Neural cell (in vitro differentiated cells): ENCODE data around the gene PER2.

Experiments used
- CTCF ChIP-seq: fragments of 450-650 bp; IDR thresholded peaks from 2 replicates; pipeline ENCODE4 v1.5.1; 2014; ENCODE audit warnings: antibody characterized with exemption, mild to moderate bottlenecking, moderate library complexity; ENCODE audit not compliant: poor library complexity, severe bottlenecking
- POLR2AphosphoS5 ChIP-seq: IDR thresholded peaks from 2 replicates; pipeline ENCODE4 v1.6.1; 2012
- RAD21 ChIP-seq: fragments of 450-650 bp; conservative IDR thresholded peaks from 2 replicates; pipeline ENCODE4 v1.6.1; 2014; ENCODE audit warnings: antibody characterized with exemption, mild to moderate bottlenecking, moderate library complexity

- TF ChIP-seq RAD21, result no peak
- TF ChIP-seq POLR2AphosphoS5, result no peak
- TF ChIP-seq CTCF, result no peak
Observed at GRCh38 chr2:238289574-238289973, 1.2 kb upstream of the PER2 start.
